H1 (cell line): ENCODE measurements around the gene PLSCR3.
A peak's percentile ranks its signal among the peaks of the same experiment; 100 is the strongest.

Experiments used
- EP300 ChIP-seq, 2 experiments: IDR thresholded peaks; 1 replicate in 1 of 2; 2 replicates in 1 of 2; pipeline ENCODE4 v1.6.1; 2011 to 2012; ENCODE audit warnings: low read depth in 2 of 2, low read length in 2 of 2, mild to moderate bottlenecking in 2 of 2, borderline replicate concordance in 1 of 2, inconsistent platforms in 1 of 2, moderate library complexity in 1 of 2
- TF ChIP-seq, protein P1 (sequence below), 3 experiments: IDR thresholded peaks; 1 replicate in 2 of 3; 2 replicates in 1 of 3; pipeline versions ENCODE4 v1.5.1 to v1.6.1; 2011; ENCODE audit warnings: low read length in 3 of 3, mild to moderate bottlenecking in 3 of 3, inconsistent platforms in 2 of 3, low read depth in 1 of 3, moderate library complexity in 1 of 3; ENCODE audit not compliant: insufficient read depth in 1 of 3; ENCODE audit errors: control extremely low read depth in 1 of 3
- TF ChIP-seq, protein P2 (sequence below): IDR thresholded peaks from 2 replicates; pipeline ENCODE4 v1.6.1; 2012; ENCODE audit warnings: low read length, inconsistent platforms

DNA sequence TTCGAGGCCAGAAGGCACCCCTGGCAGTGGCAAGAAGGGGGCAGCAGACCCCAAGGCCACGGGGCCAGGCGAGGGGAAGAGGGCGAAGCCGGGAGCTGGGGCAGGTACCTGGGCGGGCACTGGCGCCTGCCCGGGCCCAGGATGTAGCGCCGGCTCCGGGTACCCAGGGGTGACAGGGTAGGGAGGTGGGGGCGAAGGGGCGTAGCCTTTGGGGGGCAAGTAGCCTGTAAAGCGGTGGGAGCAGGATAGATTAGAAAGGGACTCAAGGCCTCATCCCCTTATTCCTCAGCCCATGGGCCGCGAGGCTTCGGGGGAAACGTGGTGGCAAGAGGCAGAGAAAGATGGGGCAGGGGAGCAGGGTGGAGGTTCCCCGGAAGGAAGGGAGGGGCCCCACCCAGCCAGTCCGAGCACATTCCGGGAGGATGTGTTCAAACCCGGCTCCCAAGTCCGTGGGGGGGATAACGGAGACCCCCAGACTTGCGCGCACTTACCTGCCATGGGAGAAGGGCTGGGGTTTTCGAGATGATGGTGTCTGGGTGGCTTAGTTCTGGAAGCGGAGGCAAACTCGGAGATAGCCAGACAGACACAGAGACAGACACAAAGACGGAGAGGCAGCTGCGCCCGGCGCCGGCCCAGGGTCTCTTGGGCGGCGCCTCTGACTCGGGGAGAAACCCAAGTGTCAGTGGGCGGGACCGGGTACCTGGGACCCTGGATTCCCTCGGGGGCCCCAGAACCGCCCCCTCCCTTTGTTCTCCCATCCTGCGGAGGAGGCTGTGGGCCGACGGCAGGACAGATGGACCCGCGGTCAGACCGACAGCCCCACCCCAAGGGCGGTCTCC, 493 bp downstream of the PLSCR3 start:
- TF ChIP-seq, protein P1, sequence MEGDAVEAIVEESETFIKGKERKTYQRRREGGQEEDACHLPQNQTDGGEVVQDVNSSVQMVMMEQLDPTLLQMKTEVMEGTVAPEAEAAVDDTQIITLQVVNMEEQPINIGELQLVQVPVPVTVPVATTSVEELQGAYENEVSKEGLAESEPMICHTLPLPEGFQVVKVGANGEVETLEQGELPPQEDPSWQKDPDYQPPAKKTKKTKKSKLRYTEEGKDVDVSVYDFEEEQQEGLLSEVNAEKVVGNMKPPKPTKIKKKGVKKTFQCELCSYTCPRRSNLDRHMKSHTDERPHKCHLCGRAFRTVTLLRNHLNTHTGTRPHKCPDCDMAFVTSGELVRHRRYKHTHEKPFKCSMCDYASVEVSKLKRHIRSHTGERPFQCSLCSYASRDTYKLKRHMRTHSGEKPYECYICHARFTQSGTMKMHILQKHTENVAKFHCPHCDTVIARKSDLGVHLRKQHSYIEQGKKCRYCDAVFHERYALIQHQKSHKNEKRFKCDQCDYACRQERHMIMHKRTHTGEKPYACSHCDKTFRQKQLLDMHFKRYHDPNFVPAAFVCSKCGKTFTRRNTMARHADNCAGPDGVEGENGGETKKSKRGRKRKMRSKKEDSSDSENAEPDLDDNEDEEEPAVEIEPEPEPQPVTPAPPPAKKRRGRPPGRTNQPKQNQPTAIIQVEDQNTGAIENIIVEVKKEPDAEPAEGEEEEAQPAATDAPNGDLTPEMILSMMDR (IDR thresholded peaks at IDR 0.05; ENCODE audit: control extremely low read depth in 1 of 3, insufficient read depth in 1 of 3, low read depth in 1 of 3, low read length in 3 of 3), result peak; percentile 66 to 69 (median 68)
- no peak for TF ChIP-seq EP300 (IDR thresholded peaks at IDR 0.05; ENCODE audit: borderline replicate concordance in 1 of 2, low read depth in 2 of 2, low read length in 2 of 2)
- TF ChIP-seq, protein P2, sequence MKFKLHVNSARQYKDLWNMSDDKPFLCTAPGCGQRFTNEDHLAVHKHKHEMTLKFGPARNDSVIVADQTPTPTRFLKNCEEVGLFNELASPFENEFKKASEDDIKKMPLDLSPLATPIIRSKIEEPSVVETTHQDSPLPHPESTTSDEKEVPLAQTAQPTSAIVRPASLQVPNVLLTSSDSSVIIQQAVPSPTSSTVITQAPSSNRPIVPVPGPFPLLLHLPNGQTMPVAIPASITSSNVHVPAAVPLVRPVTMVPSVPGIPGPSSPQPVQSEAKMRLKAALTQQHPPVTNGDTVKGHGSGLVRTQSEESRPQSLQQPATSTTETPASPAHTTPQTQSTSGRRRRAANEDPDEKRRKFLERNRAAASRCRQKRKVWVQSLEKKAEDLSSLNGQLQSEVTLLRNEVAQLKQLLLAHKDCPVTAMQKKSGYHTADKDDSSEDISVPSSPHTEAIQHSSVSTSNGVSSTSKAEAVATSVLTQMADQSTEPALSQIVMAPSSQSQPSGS, result no peak
